ENCODE data around the gene PIGR. TPM values are rescaled to one million over a fixed set of nuclear protein-coding genes. Genes with fewer than 3 reads are reported as not detected.

PIGR gene
- polyA plus RNA-seq, 2 of the 4 experiments (the other 2 are of a cell fraction) = 0.01 TPM; not detected in 1

DNA sequence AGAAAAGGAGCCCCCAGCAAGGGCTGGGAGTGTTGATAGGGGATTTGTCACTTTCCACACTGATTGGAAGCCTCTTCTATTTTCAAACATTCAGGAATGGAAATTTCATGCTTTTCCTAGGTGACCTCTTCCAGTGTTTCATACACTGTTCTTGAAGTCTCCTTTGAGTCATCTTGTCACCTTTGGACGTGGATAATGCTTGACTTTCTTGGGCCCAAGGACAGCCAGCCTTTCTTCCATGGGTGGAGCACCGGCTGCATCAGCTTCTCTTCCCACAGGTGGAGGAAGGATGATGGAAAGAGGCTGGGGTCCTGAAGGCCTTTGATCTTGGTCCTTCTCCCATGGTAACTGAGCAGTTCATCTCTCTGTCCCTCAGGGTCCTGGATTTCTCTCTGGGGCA is 11.9 kb upstream of the PIGR start:
- TF ChIP-seq HOXA7 (CRISPR knock-in tag; IDR thresholded peaks at IDR 0.05) (no peak), ZSCAN20 (CRISPR knock-in tag; IDR thresholded peaks at IDR 0.05) (no peak), FOSL2 (IDR thresholded peaks at IDR 0.05) (no peak), FOSL2 (CRISPR knock-in tag; IDR thresholded peaks at IDR 0.05) (no peak), ELK1 (IDR thresholded peaks at IDR 0.05; ENCODE audit: low read depth, low read length) (no peak)
- TF ChIP-seq, protein P1, sequence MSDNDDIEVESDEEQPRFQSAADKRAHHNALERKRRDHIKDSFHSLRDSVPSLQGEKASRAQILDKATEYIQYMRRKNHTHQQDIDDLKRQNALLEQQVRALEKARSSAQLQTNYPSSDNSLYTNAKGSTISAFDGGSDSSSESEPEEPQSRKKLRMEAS (IDR thresholded peaks at IDR 0.05) = no peak
- no peaks in the 10 kb centered on the region for H3K9me3 ChIP-seq
- no peak for DNase-seq (ENCODE audit: low read depth in 1 of 2, low spot score in 1 of 2)
- CTCF ChIA-PET = interaction anchor here (0.9 to 5.7 kb wide), 7 partner anchors 9 to 232 kb away, joined by 3 to 25 read pairs (median 5); partner anchors contain the start of gene FCAMR
- no peak overlapping the region for H3K4me3 ChIP-seq
- no peak for ATAC-seq
- no peak overlapping the region for H3K27ac ChIP-seq
- no peak overlapping the region for H3K4me2 ChIP-seq
- POLR2A ChIA-PET = no interaction called here
- 65% methylated on average over 2 of the region's 2 CpGs for WGBS (ENCODE audit: missing lambda C conversion rate)
- no peaks in the 10 kb centered on the region for H3K4me1 ChIP-seq
- FAIRE-seq = no peak

DNA sequence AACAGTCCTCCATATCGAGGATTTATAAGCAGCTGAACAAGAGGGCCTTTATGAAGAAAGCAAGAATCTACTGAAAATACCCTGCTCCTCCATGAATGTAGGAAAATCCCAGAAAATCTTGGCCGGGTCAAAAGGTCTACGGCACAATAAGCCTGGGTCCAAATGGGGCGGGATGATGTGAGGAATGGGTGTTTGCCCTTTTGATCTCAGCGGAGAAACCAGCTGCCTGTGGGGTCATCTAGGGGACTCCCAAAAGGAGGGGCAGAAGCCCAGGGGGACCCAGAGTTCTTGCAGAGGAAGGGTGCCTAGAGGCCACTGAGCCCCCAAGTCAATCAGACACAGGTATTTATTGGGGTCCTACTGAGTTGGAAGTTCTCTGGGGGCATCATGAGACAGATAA is 11.4 kb upstream of the PIGR start:
- ATAC-seq (no peak), DNase-seq (ENCODE audit: low read depth in 1 of 2, low spot score in 1 of 2) (no peak), FAIRE-seq (no peak)
- Histone ChIP-seq H3K4me2 (no peak overlapping the region), H3K9me3 (no peaks in the 10 kb centered on the region), H3K4me3 (no peak overlapping the region), H3K27ac (no peak overlapping the region), H3K4me1 (peaks cover 5% of the 10 kb centered on the region)
- 85% methylated on average over 5 of the region's 5 CpGs for WGBS (ENCODE audit: missing lambda C conversion rate)
- ChIA-PET CTCF (interaction anchor here (0.9 to 5.7 kb wide), 4 partner anchors 8 to 92 kb away, joined by 3 to 25 read pairs (median 6); no protein-coding TSS in a partner anchor), POLR2A (no interaction called here)
- TF ChIP-seq, protein P1 (IDR thresholded peaks at IDR 0.05) = no peak
- TF ChIP-seq, protein P2, sequence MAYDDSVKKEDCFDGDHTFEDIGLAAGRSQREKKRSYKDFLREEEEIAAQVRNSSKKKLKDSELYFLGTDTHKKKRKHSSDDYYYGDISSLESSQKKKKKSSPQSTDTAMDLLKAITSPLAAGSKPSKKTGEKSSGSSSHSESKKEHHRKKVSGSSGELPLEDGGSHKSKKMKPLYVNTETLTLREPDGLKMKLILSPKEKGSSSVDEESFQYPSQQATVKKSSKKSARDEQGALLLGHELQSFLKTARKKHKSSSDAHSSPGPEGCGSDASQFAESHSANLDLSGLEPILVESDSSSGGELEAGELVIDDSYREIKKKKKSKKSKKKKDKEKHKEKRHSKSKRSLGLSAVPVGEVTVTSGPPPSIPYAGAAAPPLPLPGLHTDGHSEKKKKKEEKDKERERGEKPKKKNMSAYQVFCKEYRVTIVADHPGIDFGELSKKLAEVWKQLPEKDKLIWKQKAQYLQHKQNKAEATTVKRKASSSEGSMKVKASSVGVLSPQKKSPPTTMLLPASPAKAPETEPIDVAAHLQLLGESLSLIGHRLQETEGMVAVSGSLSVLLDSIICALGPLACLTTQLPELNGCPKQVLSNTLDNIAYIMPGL (CRISPR knock-in tag; IDR thresholded peaks at IDR 0.05; ENCODE audit: borderline replicate concordance) = no peak
- TF ChIP-seq ZNF302 (CRISPR knock-in tag; IDR thresholded peaks at IDR 0.05) = no peak

DNA sequence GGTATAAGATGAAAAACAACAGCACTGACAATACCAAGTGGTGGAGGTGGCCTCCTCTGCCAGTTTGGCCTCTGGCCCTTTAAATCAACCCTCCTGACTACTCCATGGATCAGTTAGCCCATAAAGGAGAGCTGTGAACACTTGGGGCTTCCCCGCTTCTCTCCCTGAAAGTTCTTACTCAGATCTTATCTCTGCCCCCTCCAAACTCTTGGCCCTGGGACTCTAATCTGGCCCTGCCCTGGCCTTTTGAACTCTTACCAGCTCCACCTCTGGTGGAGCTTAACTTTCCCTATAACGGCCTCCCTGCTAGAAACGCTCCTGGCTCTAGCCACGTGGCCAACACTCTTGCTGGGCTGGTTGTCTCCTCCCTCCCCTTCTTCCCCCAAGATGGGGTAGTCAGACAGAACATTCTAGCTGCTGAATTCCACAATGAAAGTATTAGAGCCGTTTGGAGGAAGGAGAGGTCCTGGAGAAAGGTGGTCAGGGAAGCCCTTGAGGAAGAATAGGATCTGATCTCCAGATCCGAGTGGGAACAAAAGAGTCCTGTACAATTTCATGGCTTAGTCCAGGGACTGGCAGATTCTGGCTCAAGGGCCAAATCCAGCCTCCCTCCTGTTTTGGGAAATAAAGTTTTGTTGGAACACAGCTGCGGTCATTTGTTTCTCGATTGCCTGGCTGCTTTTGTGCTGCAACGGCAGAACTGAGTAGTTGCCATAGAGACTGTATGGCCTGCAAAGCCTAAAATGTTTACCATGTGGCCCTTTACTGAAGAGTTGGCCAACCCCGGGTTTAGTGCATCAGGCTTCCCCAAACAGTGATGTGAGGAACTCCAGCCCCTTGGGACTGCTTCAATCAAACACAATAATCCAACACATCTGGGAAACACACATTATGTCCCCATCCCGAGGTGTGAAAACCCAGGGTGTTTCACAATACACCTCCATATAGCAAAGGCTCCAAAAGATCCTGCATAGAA is 9.5 kb upstream of the PIGR start:
- ChIA-PET POLR2A (no interaction called here), CTCF (interaction anchor here (0.6 to 2.8 kb wide), 4 partner anchors 27 to 313 kb away, joined by 3 to 8 read pairs (median 3); no protein-coding TSS in a partner anchor)

More for the DNA sequence above, 9.5 kb upstream of the PIGR start:
- Histone ChIP-seq H3K4me1 (peaks cover 23% of the 10 kb centered on the region), H3K27ac (peak overlapping the region in 1 of 2 experiments; percentile 41; a peak in 1 of 6 replicates), H3K9me3 (no peaks in the 10 kb centered on the region), H3K4me2 (no peak overlapping the region), H3K4me3 (no peak overlapping the region)
- WGBS (ENCODE audit: missing lambda C conversion rate) = 65% methylated on average over 11 of the region's 11 CpGs
- ATAC-seq (no peak), FAIRE-seq (no peak), DNase-seq (ENCODE audit: low read depth in 1 of 2, low spot score in 1 of 2) (no peak)
- TF ChIP-seq, protein P1 (IDR thresholded peaks at IDR 0.05) = peak; percentile 27; the same call in 1 of the 2 replicates
- no peak for TF ChIP-seq JUNB (IDR thresholded peaks at IDR 0.05)
- TF ChIP-seq, protein P2 (CRISPR knock-in tag; IDR thresholded peaks at IDR 0.05; ENCODE audit: borderline replicate concordance) = no peak
